PFSK-1 (cell line): ENCODE measurements around the gene CHST9.

Source experiments
- FOXP2 ChIP-seq: optimal IDR thresholded peaks from 2 replicates; pipeline ENCODE3; 2011; ENCODE audit warnings: borderline replicate concordance, control low read depth, inconsistent platforms; ENCODE audit not compliant: insufficient read depth; ENCODE audit errors: extremely low read length, extremely low read depth
- POLR2AphosphoS5 ChIP-seq: IDR thresholded peaks from 2 replicates; pipeline ENCODE4 v1.6.1; 2012; ENCODE audit warnings: low read depth, mild to moderate bottlenecking, control low read depth, low read length, moderate library complexity
- REST ChIP-seq, 2 experiments: IDR thresholded peaks; 2 replicates each; pipeline versions ENCODE4 v1.6.1 to v1.8.0; 2011 to 2012; ENCODE audit warnings: low read depth in 2 of 2, low read length in 2 of 2, control low read depth in 1 of 2, inconsistent platforms in 1 of 2, mild to moderate bottlenecking in 1 of 2, moderate library complexity in 1 of 2; ENCODE audit not compliant: insufficient read depth in 1 of 2
- SIN3A ChIP-seq: IDR thresholded peaks from 2 replicates; pipeline ENCODE4 v1.6.1; 2012; ENCODE audit warnings: mild to moderate bottlenecking, low read length, moderate library complexity, borderline replicate concordance; ENCODE audit not compliant: insufficient read depth
- TAF1 ChIP-seq: IDR thresholded peaks from 2 replicates; pipeline ENCODE4 v1.6.1; 2012; ENCODE audit warnings: low read length, control low read depth, borderline replicate concordance; ENCODE audit not compliant: insufficient read depth

GRCh38 chr18:26922313-26922712 lies 262.8 kb downstream of the CHST9 start:
- TF ChIP-seq SIN3A (no peak), REST (IDR thresholded peaks at IDR 0.05; ENCODE audit: insufficient read depth in 1 of 2, low read depth in 2 of 2, low read length in 2 of 2) (no peak), TAF1 (no peak), FOXP2 (no peak), POLR2AphosphoS5 (no peak)
